HG03457 (cell line): ENCODE results near the gene PTGER3.

Experiments
- ATAC-seq: cut with Tn5 transposase; IDR thresholded peaks from one replicate; pipeline ENCODE4 v1.9.1; 2021; ENCODE audit warnings: moderate number of reproducible peaks; ENCODE audit not compliant: unreplicated experiment

Gene PTGER3

DNA sequence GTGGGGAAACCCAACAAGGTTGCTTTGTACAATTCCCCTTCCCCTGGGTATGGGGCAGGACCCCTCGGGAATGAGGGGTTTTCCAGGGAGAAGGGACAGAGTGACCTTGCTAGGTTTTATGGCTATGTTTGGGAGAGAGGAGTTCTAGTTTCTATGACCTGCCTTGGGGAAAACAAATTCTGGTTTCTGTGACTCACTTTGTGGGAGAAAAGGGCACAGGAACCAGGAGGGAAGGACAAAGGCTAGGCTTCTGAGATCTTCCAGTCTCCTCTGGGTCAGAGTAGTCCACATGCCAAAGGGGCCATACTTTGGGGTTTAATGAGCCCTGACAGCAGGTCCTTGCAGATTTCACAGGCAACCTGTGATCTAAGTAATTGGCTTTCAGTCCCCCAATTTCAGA lies 5.5 kb upstream of the PTGER3 start:
- no peak for ATAC-seq

DNA sequence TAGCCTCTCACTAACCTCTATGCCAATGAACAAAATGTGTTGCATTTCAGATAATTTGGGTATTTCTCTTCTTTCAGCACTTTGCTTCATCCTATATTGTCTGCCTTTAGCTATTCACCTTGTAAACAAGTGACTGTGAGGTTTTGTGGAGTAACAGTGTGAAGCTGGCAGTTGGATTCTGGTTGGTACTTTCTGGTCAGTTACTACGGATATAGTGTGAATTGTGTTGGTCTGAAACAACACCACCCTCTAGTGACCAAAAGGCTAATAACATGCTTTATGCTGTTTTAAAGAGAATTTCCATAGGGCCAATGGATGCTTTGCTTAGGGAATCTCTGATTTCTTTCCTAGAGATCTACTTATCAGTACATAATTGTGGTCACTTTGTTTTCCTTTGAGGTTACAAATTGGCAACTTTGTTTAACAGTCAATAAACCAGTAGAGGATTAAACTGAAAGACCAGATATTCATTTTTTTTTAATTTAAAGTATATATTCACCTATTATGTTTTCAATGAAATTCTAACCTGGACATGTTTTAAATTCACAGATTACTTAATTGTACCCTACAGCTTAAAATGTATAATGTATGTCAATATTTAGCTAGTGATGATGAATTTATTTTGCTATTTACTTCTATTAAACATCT lies 2.5 kb upstream of the PTGER3 start:
- ATAC-seq = peak; percentile 54

DNA sequence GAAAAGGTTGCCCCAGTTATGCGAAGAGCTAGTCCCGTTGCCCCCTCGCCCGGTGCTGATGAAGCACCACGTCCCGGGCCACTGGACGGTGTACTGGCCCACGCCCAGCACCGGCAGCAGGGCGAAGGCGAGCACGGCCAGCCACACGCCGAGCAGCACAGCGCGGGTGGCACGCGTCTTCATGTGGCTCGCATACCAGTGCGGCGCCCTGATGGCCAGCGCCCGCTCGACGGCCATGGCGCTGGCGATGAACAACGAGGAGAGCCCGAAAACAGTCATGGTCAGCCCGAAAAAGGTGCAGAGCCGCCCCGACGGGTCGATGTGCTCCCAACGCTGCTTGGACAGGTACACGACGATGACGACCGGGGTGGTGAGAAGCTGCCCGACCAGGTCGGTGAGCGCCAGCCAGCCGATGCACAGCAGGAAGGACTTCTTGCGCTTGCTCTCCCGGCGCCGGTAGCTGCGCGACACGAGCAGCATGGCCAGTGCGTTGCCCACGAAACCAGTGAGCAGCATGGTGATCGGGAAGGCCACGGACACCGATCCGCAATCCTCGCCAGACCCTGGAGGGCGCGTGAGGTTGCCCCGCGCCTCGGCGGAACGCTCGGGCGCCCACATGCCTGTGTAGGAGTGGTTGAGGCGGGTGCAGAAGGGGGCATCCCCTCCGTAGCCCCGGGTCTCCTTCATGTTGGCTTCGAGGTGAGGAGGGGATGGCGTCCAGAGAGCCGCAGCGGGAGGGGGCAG lies 553 bp downstream of the PTGER3 start:
- no peak for ATAC-seq

DNA sequence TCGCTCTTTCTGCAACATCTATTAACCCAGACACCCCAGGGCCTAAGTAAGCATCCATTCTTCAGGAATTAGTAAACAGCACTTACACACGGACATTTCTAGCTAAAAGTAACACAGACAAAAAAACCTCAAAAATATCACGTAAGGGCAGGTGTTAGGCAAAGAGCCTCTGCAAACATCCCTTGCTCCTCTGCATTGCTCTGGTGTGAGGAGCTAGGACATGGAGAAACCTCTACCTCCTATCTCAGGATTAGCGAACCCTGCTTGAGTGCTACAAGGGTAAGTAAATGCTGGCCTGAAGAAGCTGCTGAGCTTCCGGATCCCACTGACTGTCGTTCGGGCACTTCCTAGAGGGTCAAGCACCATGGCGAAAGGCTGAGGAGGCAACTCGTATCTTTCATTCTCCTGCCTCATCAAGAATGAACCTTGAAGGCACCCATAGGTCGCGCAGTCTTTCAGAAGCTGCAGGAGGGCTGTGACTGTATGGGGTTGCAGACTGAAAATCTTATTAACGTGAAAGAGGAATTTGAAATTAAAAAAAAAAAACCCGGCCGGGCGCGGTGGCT lies 2.1 kb downstream of the PTGER3 start:
- no peak for ATAC-seq

DNA sequence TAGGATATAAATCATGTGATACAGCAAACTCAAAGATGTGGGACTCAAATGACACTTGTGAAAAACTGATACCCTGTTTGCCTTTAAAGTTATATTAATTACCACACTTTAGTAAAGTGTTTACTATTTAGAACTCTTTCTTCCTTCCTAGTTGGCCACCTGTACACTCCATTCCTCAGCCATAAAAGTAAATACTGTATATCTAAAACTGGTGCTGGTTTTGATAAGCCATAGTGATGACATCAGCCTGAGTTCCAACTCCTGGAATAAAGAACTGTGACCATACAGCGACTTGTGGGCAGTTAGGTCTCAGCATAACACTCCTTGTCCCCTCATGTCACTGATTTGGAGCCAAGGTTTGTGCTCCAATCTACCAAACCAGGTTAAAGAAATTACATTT lies 2.8 kb downstream of the PTGER3 start:
- ATAC-seq = no peak

DNA sequence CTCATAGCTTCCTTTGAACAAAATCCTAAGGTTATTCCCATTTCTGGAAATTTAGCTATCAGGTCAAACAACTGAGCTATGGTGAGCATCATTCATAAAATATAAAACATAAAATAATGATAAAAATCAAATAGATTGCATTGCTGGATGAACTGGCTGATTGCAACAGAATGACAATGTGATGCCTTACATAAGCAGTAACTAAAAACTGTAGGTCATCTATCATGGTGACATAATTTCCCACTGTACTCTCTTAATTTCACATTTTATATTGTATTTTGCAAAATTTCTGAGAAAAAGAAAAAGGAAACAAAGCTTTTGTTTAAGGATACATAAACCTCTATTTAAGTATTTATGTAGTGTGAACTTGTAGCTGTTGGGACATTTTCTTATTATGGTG lies 4.6 kb downstream of the PTGER3 start:
- no peak for ATAC-seq

DNA sequence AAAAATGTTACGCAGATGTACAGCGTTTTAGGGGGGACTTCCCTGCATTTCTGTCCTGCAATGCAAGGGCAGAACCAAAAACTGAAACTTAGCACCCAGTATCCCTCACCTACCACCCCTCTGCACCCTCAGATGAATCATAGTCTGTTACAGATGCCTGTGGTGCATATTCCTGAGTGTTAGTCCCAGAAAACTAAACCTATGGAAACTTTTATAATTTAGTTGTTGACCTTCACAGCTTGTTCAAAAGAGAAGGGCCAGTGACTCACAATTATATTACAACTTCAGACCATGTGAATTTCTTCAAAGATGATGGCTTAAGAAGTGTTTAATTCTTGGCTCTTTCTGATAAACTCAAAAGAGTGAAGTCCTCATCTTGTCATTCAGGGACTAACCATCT lies 5.8 kb downstream of the PTGER3 start:
- no peak for ATAC-seq

DNA sequence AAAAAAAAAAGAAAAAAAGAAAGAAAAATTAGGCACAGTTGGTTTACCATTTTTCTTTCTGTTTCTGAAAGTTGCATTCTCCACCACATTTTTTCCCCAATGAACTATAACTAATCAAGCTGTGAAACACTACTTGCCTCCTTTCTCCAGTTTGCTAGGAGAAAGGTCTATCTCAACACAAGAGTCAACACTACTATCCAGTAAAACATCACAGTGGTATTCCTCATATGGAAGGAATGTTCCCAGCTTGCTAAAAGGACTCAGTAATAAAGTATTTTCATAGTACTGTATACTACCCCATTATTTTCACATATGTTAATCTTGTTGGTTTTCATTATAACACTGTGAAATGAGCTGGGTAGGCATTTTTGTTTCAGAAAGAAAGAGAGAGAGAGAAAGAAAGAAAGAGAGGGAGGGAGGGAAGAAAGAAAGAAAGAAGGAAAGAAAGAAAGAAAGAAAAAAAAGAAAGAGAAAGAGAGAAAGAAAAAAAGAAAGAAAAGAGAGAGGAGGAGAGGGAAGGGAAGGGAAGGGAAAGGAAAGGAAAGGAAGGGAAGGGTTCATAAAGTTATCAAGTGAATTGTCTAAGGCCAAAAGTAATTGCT lies 7.9 kb downstream of the PTGER3 start:
- no peak for ATAC-seq

DNA sequence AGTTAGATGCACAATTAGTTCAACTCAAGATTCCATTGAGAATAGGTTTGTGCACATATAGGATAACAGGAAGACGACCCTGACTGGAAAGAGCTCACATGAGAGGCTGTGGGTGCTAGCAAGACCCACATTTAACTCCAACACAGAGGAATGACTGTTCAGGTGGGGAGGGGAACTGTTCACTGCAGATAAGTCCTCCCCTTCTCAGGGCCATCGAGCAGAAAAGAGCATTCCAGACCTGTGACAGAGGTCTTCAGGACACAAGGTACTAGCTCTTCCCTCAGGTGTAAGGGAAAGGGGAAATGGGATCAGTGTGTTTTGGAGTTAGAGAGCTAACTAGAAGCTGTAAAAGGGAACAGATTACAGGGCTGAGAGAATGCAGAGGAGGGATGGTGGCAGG lies 8.7 kb downstream of the PTGER3 start:
- no peak for ATAC-seq

DNA sequence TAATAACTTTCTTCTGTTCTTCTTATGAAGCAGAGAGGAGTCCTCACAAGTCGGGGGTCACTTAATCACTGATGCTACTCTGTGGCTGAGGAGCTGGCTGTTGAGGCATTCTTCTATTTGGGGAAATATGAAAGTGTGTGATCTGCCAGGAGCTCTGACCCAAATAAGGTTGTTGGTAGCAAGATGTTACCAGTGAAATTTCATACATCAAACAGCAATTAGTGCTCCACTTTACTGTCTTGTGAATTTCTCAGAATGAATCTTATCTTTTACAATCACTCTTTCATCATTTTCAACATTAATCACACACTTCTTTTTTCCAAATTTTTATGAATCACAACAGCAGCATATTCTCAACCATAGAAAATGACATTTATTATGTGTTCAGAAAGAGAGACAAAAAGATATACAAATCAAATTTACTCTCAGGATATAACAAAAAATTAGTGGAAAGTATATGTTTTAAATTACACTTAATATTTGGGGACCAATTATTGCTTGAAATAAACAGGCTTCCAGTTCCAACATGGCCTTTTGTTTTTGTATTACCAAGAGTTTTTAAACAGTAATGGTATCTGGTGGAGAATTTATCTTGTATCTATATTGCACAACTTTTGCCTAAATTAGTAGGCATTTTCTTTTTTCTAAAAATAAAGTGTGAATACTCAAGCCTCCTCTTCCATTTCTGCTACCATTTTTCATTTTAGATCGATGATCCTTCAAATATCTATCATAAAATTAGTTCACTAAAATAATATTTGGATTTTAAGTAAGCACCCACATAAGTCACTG lies 9.6 kb downstream of the PTGER3 start:
- no peak for ATAC-seq

DNA sequence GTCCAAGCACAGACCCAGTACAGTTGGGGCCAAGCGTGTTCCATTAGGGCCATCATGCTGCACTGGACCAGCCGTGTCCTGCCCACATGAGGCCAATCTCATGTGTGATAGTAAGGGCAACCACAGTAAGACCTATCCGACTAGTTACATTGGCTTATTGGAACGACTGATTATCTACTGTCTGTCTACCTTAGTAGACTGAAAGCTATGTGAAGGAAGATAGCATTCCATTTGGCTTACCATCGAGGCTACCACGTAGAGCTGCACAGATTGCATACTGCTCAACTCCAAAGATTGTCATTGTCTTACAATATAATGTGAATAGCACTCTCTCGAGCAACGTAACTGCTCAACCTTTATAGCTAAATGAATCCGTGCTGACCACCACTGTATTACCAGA lies 10.6 kb downstream of the PTGER3 start:
- ATAC-seq = no peak

DNA sequence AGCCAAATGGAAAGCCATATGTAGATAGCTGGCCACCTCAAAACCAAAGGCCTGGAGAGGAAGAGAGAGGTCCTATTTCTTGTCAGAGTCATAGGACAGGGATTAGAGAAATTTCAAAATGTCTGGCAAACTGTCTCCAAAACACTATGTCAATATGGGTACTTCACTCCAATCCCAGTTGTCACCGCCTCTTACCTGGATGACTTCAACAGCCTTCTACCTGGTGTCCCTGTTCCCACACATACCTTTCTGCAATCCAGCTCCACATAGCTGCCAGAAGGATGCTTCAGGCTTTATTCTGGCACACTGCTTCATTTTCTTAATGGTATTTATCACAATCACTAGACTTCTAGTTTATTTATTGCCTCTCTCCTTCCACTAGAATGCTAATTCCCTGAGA lies 14.5 kb downstream of the PTGER3 start:
- no peak for ATAC-seq

DNA sequence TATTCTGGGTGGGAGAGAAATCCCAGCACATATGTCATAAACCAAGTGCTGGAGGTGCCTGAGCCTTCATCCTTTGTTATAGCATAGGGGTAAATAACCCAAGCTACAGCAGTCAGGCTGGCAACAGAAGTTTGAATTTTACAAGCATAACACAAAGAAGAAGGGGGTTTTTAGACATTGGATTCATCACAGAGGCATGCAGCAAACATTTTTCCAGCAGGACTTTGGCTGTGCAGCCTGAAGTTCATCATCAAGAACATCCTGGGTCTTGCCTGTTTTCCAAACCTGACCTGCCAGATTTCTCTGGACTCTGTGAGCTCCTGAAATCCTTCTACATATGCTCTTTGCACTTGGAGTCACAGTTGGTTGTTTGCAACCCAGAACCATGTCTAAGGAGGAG lies 16.2 kb downstream of the PTGER3 start:
- no peak for ATAC-seq

DNA sequence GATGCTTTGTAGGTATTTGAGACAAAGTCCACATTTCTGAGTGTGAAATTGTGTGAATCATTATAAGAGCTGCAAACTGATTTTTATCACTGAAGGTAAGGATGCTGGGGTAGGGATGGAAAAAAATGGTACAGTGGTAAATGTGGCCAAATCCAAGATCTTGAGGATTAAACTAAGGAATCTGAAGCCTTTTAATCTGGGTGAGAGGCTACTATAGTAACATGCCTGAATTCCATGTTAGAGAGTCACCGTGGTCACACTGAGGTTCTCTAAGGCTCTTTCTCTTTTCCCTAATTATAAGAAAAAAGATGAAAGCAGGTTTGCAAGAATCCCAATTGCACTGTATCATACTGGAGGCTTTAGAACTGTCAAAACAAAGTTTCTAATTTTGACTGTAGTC lies 17.6 kb downstream of the PTGER3 start:
- no peak for ATAC-seq

DNA sequence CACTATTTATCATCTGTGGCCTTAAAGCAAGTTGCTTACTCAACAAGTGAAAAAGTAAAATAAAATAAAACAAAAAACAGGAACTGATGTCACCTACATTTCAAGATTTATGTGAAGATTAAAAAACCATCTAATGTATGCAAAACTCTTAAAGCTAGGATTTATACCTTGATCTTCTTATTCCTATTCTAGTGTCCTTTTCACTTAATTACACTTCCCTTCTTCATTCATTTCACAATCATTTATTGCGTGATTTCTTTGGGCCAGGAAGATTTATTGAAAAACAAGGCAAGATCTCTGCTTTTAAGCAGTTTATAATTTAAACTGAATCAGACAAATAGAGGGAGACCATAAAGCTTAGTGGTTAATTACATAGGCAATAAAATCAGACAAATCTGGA lies 18.6 kb downstream of the PTGER3 start:
- ATAC-seq = no peak

DNA sequence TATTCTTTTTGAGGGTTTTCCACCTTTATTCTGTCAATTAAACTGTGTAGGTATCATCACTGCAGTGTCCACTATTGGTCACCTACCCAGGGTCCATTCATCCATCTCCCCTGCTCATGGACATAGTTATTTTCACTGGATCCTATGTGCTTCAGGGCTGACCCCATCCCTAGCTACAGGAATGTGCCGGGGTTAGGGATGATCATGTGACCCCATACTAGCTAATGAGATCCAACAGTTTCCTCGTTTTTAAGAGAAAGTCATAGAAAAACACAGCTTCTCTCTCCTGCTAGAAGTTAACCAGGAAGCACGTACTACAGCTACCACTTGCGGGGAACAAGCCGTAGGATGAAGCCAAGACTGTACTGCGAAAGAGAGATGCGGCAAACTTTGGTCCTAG lies 19.6 kb downstream of the PTGER3 start:
- no peak for ATAC-seq

DNA sequence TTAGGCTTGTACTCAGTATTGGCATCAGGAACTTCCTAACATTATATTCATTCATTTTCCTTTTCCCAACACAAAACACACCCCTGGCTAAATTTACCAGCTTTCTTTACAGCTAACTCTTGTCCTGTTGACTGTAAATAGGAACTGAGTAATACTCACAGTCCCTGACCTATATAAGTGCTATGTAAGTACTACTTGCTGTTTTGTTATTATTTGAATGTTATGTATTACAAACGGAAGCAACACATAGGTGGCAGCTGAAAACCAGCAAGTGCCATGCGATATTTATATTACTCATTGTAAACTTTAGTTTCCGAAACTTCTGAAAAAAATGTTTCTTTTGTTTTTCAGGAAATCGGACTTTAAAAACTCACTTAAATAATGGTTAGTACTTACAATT lies 21.5 kb downstream of the PTGER3 start:
- no peak for ATAC-seq

DNA sequence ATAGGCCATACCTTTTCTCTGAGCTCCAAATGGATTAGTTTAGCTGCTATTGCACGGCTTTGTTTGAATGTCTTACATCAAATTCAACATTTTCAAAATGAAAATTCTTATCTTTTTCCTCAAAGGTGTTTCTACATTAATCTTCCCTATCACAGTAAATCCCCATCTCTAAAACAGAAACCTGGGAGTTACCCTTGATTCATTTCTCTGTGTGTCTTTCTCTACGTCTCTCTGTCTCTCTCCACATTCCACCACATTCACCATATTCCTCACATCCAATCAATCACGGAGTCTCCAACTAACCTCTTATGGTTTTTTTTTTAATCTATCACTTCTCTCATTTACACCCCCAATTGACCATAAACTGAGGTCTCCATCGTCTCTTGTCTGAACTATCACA lies 24.1 kb downstream of the PTGER3 start:
- ATAC-seq = no peak

DNA sequence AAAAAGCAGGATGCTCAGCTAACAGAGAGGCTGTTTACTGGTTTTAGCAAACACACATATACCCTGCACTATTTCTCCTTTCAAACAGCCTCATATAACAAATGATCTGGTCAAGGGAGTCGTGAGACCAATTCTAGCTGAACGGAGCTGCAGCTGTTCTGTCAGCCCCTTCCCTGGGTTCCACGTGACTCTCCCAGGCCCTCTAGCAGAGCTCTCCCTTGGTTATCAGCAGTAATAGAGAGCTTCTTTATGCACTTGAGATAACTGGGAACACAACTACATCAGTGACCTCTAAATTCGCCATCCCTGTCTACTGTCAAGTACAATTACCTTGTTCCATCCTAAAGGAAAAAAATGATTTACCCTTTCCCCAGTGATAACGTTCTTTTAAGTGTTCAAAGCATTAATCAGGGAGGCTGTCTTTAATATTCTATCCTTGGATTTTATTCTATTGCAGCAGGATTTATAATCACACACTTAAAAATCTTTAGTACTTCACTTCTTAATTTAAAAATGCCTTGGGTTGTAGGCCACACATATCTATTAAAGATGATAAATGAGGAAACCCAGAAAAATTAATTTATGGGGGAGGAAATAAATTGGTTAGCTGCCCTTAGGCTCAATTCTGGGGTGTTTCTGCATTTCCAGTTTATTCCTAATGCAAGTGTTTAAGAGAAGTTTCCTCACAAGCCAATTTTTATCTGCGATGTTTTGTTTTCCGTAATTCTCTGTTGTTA lies 28.2 kb downstream of the PTGER3 start:
- ATAC-seq = no peak

DNA sequence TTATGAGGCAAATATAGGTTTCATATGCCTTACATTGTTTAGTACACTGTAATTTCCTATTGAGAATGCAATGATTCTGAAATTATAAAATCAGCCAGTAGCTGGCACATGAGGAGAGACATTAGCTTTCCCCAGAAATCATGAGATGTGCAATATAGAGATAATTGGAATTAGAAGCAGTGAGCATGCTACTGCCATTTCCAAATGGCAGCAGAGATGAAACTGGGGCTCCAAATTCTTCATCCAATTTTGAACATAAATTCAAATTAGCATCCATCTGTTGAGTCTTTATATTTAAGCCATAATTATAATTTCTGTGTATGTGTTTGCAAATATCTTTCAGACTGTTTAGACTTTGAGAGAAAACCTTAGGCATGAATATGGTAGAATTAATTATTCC lies 28.8 kb downstream of the PTGER3 start:
- ATAC-seq = no peak

DNA sequence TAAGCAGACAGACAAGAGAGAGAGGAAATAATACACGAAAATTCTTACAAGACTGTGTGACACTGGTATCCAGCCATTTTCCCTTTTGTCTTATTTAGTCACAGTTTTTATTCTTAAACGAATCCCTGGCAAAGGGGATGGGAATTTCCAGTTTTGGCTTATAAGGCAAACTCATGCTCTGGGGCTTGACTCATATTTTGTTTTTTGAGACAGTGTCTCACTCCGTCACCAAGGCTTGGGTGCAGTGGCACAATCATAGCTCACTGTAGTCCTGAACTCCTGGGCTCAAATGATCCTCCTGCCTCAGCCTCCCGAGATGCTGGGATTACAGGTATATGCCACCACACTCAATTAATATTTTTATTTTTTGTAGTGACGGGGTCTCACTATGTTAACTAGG lies 31.9 kb downstream of the PTGER3 start:
- no peak for ATAC-seq
